Activated CD4-positive, alpha-beta T cell treated with anti-CD3 and anti-CD28 coated beads, Interleukin-2, amount 50 U/mL, for 16 hours (primary cell): ENCODE measurements around the gene HHIPL2.
"Not testable (repeated sequence)": the region's sequence is repeated elsewhere in the genome, so short reads cannot be mapped to it uniquely, and the experiment has no call there.

Experiments
- DNase-seq: peaks from one replicate; pipeline ENCODE4 v3.0.0-alpha.2; 2020

HHIPL2 gene

DNA sequence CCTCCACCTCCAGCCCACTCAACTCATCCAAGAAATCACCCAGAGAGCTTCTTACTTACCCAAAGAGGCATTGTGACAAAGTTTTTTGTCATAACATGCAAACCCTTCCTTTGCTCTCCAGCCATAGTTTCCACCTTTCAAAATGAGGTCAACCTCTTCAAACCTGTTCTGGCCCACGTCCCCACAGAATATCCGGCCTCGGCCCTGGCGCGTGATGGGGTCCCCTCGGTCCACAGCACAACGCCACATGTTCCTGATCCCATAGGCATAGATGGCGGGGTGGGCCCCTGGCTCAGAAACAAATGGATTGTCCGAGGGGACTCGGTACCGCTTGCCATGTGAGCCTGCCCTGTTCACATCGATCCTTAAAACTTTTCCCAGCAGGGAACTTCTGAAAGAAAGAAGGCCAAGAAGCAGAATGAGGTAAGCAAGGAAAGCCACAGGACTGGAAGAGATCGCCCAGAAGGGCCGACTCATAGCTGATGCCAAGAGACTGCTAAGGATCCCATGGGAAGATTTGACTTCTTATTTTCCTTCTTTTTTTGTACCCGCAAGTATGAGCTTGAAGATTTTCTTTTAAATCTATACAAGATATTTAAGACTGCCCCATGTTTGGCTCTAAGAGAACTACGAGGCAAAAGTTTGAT, 7.8 kb downstream of the HHIPL2 start:
- DNase-seq: no peak

DNA sequence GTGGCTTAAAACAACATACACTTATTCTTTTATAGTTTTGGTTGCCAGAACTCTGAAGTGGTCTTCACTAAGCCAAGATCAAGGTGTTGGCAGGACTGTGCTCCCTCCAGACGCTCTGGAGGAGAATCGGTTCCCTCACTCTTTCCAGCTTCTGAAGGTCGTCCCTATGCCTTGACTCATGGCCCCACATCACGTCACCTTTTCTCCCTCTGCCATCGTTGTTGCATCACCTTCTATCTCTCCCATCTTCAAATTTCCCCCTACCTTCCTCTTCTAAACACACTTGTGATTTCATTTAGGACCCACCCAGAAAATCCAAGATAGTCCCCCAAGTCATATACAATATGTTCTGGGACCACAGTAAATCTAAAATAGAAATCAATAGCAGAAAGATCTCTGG, 12.4 kb downstream of the HHIPL2 start:
- DNase-seq: no peak

DNA sequence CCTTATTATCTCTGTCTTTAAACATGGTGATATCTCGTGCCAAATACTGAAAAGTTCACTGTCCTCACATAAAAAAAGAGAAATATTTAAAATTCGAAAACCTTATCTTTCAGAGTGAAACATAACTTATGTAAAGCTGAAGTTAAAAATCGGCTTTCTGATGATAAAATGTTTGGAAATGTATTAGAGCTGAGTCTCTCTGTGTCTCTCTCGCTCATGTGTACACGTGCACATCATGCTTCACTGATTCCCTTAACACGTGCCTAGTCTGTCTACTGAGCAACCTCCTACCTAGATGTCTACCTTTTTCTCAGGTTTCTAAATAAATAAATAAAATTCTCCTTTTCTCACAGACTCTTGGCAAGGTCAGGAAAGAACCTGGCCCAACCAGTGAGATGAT, 17.1 kb downstream of the HHIPL2 start:
- no peak for DNase-seq

DNA sequence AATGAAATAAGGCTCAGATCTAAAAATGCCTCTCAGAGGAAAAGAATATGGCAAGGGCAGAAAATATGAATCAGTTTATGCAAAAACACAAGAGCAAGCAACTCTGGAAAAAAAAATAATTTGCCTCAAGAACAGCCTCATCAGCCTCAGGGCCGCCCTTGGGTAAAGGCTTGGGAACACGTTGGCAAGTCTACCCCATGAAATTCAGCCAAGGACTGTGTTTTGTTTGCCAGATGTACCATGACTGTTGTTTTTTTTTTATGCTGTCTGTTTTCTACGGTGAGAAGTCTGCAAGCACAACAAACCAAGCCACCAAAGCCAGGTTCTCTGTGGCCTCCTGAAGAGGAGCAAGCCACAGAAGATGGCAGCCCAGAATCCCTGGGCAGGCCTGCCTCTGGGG, 18.0 kb downstream of the HHIPL2 start:
- DNase-seq: no peak

DNA sequence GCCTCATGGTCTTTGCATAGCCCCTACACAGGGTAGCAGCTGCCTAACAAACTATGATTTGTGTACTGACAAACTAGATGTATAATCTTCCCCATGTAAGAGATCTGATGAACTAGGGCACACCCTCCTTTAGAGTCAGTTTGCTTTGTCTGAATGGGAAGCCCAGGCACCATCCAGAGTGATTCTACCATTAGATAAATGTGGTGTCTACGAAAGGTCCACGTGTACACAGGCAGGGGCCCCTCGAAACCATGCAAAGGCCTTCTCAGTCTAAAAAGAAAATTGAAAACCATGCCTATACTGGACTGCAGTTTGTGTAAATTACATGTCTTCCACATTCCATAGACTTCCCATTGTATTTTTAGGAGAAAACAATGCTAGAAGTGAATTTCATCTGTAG, 18.7 kb downstream of the HHIPL2 start:
- no peak for DNase-seq

DNA sequence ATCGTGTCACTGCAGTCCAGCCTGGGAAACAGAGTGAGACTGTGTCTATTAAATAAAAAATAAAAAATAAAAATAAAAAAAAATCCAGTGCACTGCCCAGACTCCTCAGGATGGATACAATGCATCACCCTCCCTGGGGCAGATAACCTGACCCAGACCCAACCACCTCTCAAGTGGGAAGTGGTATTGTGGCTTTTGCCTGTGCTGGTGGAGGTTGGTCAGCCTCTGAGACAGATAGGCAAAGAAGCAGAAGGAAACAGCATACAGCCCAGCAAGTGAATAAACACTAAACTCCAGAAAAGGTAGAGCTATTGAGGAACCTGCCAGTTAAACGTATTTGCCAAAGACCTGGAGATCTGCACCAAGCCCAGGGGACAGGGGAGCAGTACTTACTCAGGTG, 22.0 kb downstream of the HHIPL2 start:
- DNase-seq: no peak

DNA sequence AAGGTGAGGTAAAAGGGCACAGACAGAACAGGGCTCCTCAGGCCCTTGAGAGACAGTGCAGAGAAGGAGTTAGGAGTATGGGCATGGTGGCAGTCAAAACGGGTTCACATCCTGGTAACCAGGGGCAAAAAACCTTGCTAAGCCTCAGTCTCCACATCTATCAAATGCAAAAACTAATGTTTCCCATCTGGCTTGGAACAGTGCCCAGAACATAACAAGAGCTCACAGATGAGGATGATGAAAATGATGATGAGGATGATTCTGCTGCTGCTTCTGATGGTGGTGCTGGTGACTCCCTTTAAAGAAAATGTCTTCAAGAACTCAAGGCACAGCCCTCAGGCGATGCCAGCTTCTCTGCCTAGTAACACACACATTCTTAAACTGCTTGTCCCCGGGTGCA, 24.1 kb downstream of the HHIPL2 start:
- no peak for DNase-seq

DNA sequence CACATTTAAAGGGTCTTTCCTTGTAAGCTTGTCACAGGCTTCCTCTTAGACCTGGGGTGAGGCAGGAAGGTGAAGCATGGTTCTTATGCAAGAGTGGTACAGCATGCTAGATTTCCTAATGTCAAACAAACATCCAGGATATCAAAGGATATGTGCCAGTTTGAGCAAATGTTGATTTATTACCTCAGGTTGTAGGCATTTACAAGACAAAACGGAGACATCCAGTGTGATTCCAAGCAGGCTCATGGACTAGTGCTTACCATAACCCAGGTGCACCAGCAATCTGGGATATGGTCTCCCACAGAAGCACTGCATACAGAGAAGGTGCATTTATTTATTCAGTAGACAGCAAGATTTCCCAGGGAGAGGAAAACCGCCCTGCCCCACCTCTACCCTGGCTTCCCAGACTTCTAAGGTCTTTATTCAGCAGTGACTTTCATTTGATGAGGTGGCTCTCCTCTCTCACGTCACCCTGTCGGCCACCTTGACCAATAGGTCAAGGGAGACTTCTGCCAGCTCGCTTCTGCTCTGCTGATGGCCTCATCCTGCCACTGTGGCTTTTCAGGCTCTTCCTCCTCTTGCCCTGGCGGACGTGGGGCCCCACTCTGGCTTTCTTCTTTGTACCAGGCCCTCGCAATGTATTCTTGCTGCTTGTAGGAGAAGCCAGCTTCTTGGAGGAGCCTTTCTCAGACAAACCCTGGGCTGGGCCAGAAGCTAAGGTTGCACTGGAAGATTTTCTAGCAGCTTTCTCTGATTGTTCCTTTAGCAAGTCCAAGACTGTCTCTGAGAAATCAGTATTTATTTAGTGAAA, 25.6 kb downstream of the HHIPL2 start:
- no peak for DNase-seq

DNA sequence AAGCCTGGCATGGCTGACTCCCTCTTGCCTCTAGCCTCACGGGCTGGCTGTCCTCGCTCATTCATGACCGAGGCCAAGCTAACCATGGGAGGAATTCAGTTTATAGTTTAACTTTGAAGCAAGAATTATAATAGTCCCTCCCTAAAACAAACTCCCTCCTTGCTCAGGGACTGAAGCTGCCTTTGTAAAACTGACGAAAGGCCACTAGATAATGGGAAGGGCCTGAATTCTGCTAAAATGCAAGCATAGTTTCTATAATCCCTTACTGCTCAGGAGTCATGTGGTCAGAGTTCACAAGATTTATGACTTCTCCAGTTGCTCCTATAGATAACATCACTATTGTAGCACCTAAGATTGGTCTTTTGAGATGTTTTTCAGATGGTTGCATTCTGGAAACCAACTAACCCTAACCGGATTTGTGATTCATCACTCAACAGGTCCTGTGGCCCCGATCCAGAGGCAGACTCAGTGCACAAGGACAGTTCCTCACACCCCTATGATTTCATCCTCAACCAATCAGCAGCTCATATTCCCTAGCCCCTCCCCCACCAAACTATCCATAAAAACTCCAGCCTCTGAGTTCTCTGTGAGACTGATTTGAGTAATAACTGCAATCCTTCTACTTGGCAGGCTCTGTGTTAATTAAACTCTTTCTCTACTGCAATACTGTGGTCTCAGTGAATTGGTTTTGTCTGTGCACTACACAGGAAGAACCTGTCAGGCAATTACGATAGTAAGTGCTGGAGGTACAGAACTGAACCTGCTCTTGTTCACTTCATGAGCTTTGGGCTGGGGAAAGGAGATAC, 26.4 kb downstream of the HHIPL2 start:
- DNase-seq: no peak

DNA sequence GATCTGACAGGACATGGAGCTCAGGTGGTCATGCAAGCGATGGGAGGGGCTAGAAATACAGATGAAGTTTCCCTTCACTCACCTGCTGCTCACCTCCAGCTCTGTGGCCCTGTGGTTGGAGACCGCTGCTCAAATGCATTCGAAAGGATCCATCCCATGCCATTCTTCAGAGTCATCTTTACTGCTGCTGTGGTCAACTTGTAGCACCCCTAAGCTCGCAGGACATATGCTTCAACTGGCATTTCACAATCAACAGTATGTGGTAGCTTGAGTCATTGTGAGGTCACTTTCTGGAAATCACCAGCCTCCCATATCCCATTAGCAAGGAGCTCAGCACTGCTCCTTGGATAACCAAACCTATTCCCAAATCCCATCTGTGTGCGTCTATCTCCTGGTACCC, 58.4 kb downstream of the HHIPL2 start:
- DNase-seq: not testable (repeated sequence)

DNA sequence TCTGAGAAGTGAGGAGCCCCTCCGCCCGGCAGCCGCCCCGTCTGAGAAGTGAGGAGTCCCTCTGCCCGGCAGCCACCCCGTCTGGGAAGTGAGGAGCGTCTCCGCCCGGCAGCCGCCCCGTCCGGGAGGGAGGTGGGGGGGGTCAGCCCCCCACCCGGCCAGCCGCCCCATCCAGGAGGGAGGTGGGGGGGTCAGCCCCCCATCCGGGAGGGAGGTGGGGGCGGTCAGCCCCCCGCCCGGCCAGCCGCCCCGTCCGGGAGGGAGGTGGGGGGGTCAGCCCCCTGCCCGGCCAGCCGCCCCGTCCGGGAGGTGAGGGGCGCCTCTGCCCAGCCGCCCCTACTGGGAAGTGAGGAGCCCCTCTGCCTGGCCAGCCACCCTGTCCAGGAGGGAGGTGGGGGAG, 60.1 kb downstream of the HHIPL2 start:
- not testable (repeated sequence) for DNase-seq

DNA sequence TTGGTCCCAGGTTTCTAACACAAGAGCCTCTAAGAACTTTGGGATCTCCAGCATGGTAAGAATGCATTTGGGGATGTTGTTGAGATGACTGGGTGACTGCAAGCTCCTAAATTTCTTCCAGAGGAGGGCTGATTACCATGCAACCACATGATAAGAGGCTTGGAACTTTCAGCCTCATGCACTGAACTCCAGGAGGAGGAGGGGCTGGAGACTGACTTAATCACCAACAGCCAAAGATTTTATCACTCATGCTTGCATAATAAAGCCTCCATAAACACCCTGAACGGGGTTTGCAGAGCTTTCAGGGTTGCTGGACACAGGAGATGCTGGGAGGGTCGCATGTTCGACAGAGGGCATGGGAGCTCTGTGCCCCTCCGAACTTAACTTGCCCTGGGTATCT, 63.9 kb downstream of the HHIPL2 start:
- DNase-seq: not testable (repeated sequence)

DNA sequence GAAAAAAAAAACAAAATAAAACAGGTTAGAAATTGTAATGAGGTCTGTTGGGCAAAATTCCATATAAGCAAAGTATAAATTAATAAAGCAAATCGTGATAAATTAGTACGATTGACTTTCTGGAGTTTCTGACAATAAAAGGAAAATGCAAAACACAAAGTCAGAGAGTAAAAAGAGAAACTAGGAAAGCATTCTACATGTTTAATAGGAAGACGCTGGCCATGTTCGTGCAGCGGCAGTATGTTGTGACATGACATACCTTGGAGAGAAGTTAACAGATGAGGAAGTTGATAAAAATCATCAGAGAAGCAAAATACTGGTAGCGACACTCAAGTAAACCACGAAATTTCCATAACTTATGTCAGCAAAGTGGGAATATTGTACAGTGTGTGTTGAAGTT, 68.3 kb downstream of the HHIPL2 start:
- not testable (repeated sequence) for DNase-seq

DNA sequence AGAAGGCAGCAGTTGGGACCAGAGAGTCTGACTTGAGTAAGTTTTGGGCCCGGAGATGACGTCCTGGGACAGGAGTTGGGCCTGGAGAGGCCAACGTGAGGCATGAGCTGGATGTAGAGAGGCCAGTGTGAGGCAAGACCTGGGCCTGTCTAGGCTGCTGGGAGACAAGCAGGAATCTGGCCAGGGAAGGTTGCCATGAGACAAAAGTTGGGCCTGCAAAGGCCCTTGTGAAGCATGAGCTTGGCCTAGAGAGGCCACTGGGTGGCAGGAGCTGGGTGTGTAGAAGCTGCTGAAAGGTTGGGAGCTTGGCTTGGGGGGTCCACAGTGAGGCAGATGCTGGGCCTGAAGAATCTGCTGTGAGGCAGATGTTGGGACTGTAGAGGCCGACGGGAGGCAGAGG, 71.5 kb downstream of the HHIPL2 start:
- not testable (repeated sequence) for DNase-seq

DNA sequence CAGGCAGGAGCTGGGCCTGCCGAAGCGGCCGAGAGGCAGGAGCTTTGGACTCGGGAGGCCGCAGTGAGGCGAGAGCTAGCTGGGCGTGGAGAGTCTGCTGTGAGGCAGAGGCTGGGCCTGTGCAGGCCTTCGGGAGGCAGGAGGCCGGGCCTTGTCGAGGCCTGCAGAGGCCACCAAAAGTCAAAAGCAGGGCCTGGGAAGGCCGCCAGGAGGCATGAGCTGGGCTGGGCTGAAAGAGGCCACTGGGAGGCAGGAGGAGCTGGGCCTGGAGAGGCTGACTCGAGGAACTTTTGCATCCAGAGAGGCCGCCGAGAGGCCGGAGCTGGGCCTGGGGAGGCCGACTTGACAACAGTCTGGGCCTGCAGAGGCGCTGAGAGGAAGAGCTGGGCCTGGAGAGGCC, 74.2 kb downstream of the HHIPL2 start:
- DNase-seq: not testable (repeated sequence)

DNA sequence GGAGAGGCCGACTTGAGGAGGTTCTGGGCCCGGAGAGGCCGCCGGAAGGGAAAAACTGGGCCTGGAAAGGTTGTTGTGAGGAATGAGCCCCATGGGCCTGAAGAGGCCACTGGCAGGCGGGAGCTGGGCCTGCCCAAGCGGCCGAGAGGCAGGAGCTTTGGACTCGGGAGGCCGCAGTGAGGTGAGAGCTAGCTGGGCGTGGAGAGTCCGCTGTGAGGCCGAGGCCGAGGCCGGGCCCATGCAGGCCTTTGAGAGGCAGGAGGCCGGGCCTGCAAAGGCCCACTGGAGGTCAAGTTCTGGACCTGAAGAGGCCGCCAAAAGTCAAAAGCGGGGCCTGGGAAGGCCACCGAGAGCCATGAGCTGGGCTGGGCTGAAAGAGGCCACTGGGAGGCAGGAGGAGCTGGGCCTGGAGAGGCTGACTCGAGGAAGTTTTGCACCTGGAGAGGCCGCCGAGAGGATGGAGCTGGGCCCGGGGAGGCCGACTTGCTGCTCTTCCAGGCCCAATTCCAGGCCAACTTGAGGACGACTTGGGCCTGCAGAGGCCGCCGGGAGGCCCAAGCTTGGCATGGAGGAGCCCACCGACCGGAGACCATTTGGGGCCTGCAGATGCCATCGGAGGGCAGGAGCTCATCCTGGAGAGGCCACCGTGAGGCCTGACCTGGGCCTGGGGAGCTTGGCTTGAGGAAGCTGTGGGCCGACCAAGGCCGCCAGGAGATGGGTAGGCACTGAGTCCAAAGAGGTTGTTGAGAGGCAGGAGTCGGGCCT, 74.9 kb downstream of the HHIPL2 start:
- DNase-seq: not testable (repeated sequence)
